PFSK-1 (cell line): ENCODE results near the gene NEU3.

Experiments used
- FOXP2 ChIP-seq: optimal IDR thresholded peaks from 2 replicates; pipeline ENCODE3; 2011; ENCODE audit warnings: borderline replicate concordance, control low read depth, inconsistent platforms; ENCODE audit not compliant: insufficient read depth; ENCODE audit errors: extremely low read length, extremely low read depth
- REST ChIP-seq, 2 experiments: IDR thresholded peaks; 2 replicates each; pipeline versions ENCODE4 v1.6.1 to v1.8.0; 2011 to 2012; ENCODE audit warnings: low read depth in 2 of 2, low read length in 2 of 2, control low read depth in 1 of 2, inconsistent platforms in 1 of 2, mild to moderate bottlenecking in 1 of 2, moderate library complexity in 1 of 2; ENCODE audit not compliant: insufficient read depth in 1 of 2
- TAF1 ChIP-seq: IDR thresholded peaks from 2 replicates; pipeline ENCODE4 v1.6.1; 2012; ENCODE audit warnings: low read length, control low read depth, borderline replicate concordance; ENCODE audit not compliant: insufficient read depth

- TF ChIP-seq FOXP2 (no peak), TAF1 (no peak), REST (IDR thresholded peaks at IDR 0.05; ENCODE audit: insufficient read depth in 1 of 2, low read depth in 2 of 2, low read length in 2 of 2) (no peak)
Measured at GRCh38 chr11:75023446-75024067, 34.8 kb downstream of the NEU3 start.
